ENCODE data around the gene CXCL8. TPM values are rescaled to one million over a fixed set of nuclear protein-coding genes. Genes with fewer than 3 reads are reported as not detected.

CXCL8 gene
- total and polyA plus RNA-seq, 11 donors = 0.15 to 7.5 (median 0.56) TPM; not detected in 3

DNA sequence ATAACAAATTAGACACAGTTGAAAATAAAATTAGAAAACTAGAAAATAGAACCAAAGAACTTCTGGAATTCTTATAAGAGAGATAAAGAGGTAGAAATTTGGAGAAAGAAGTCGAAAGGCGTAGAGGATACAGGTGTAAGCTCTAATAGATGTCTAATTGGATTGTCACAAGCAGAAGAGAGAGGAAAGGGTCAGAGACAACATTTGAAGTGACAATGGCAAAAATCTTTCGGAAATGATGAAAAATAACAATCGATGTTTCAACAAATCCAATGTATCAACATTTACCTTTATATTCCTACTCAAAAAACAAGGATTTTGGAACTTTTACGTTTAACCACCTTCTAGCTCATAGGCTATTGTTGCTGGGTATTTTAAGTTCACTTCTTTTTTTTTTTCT is 3.8 kb downstream of the CXCL8 start:
- no peak for TF ChIP-seq POLR2A (IDR thresholded peaks at IDR 0.05)
- TF ChIP-seq, protein P1, sequence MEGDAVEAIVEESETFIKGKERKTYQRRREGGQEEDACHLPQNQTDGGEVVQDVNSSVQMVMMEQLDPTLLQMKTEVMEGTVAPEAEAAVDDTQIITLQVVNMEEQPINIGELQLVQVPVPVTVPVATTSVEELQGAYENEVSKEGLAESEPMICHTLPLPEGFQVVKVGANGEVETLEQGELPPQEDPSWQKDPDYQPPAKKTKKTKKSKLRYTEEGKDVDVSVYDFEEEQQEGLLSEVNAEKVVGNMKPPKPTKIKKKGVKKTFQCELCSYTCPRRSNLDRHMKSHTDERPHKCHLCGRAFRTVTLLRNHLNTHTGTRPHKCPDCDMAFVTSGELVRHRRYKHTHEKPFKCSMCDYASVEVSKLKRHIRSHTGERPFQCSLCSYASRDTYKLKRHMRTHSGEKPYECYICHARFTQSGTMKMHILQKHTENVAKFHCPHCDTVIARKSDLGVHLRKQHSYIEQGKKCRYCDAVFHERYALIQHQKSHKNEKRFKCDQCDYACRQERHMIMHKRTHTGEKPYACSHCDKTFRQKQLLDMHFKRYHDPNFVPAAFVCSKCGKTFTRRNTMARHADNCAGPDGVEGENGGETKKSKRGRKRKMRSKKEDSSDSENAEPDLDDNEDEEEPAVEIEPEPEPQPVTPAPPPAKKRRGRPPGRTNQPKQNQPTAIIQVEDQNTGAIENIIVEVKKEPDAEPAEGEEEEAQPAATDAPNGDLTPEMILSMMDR (IDR thresholded peaks at IDR 0.05) = no peak
- WGBS, 4 donors = 74 to 86% (median 81%) methylated on average over 5 of the region's 5 CpGs
- H3K4me1 ChIP-seq = peaks cover 0 to 20% (median 6%) of the 10 kb centered on the region in 12 donors
- intact Hi-C loops (cut with DNase I) = no loop called here
- H3K4me3 ChIP-seq = no peak overlapping the region
- H3K27ac ChIP-seq = no peak overlapping the region
- ATAC-seq = no peak
- no peaks in the 10 kb centered on the region for H3K36me3 ChIP-seq
- peaks cover 0 to 3% (median 0%) of the 10 kb centered on the region in 9 donors for H3K27me3 ChIP-seq
- peaks cover 0 to 6% (median 1%) of the 10 kb centered on the region in 12 donors for H3K9me3 ChIP-seq
- no peak for DNase-seq

GRCh38 chr4:73750730-73751129 is 10.4 kb downstream of the CXCL8 start:
- intact Hi-C loops (cut with DNase I) = no loop called here
- H3K9me3 ChIP-seq = no peaks in the 10 kb centered on the region
- no peak overlapping the region for H3K4me3 ChIP-seq
- H3K27ac ChIP-seq = no peak overlapping the region
- no peak for TF ChIP-seq POLR2A (IDR thresholded peaks at IDR 0.05)
- TF ChIP-seq, protein P1 (IDR thresholded peaks at IDR 0.05) = no peak
- peaks cover 0 to 5% (median 0%) of the 10 kb centered on the region in 12 donors for H3K4me1 ChIP-seq
- peaks cover 0 to 3% (median 0%) of the 10 kb centered on the region in 9 donors for H3K27me3 ChIP-seq
- DNase-seq (no peak), ATAC-seq (no peak)
- no peaks in the 10 kb centered on the region for H3K36me3 ChIP-seq

DNA sequence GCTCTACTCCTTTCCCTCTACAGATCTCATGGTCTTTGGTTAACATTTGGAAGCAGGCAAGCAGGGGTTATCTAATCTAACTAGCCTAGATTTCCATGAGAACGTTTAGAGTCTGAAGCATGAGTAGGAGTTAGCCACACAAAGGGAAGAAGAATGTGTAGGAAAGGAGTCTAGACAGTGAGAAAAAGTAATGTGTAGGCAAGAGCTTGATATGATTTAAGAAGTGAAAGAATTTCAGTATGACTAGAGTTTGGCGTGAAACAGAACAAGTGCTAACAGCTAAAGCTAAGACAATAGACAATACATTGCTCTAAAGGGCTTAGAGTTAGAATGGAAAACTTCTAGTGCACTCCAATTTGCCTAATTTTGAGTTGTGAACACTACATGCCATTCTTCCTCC is 10.8 kb downstream of the CXCL8 start:
- 31 to 41% (median 39%) methylated on average over 2 of the region's 2 CpGs for WGBS, 4 donors
- Histone ChIP-seq H3K27me3 (peaks cover 0 to 3% (median 0%) of the 10 kb centered on the region in 9 donors), H3K9me3 (no peaks in the 10 kb centered on the region), H3K4me1 (peaks cover 0 to 5% (median 0%) of the 10 kb centered on the region in 12 donors), H3K4me3 (no peak overlapping the region), H3K36me3 (no peaks in the 10 kb centered on the region), H3K27ac (no peak overlapping the region)
- ATAC-seq = peak in 1 of 4 donors; percentile 57
- DNase-seq = no peak
- intact Hi-C loops (cut with DNase I) = no loop called here
- TF ChIP-seq POLR2A (IDR thresholded peaks at IDR 0.05) = no peak
- TF ChIP-seq, protein P1 (IDR thresholded peaks at IDR 0.05) = no peak

- intact Hi-C loops (cut with DNase I) = no loop called here
- TF ChIP-seq, protein P1 (IDR thresholded peaks at IDR 0.05) = no peak
- TF ChIP-seq POLR2A (IDR thresholded peaks at IDR 0.05) = no peak
These were observed 11.5 kb downstream of the CXCL8 start for GRCh38 chr4:73751830-73752229.

More at GRCh38 chr4:73751830-73752229, 11.5 kb downstream of the CXCL8 start:
- ATAC-seq (no peak), DNase-seq (no peak)
- Histone ChIP-seq H3K4me3 (no peak overlapping the region), H3K27ac (no peak overlapping the region), H3K27me3 (peaks cover 0 to 3% (median 0%) of the 10 kb centered on the region in 9 donors), H3K36me3 (no peaks in the 10 kb centered on the region), H3K4me1 (peaks cover 0 to 5% (median 0%) of the 10 kb centered on the region in 12 donors), H3K9me3 (no peaks in the 10 kb centered on the region)
- WGBS, 4 donors = 86 to 96% (median 92%) methylated on average over 1 of the region's 1 CpG
